WI38 (cell line): ENCODE measurements around the gene DUSP1.

Experiments
- H3K4me3 ChIP-seq: 2 replicates; pipeline ENCODE4 v1.5.1; 2011; ENCODE audit warnings: low read depth, mild to moderate bottlenecking, control low read depth, low read length
- CTCF ChIP-seq: IDR thresholded peaks from 2 replicates; pipeline ENCODE4 v1.5.1; 2012; ENCODE audit warnings: low read depth, mild to moderate bottlenecking, control low read depth, low read length

The DUSP1 gene

GRCh38 chr5:172729588-172729987, 41.4 kb downstream of the DUSP1 start:
- no peak overlapping the region for H3K4me3 ChIP-seq
- TF ChIP-seq CTCF, result no peak

- no peak for TF ChIP-seq CTCF
- no peak overlapping the region for H3K4me3 ChIP-seq
These were observed 42.3 kb downstream of the DUSP1 start for GRCh38 chr5:172728481-172729241.

GRCh38 chr5:172727551-172727950, 43.4 kb downstream of the DUSP1 start:
- no peak for TF ChIP-seq CTCF
- no peak overlapping the region for H3K4me3 ChIP-seq

DNA sequence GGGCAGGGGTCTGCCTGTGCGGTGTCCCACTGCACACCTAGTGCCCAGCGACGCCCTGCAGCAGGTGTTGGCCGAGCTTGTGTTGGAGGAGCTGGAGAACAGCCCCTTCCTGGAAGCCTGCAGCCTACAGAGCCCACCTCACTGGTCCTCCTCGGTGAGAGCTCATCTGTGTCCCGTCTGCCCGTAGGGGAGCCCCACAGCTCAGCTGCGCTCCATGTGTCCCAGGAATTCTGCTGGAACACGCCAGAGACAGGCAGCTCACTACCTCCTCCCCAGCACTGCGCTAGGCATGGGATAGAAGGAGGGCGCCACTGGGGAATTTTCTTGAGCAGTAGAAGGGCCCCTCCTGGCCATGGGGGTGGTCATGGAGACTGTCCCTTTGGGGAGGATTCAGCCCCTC, 44.0 kb downstream of the DUSP1 start:
- H3K4me3 ChIP-seq, result no peak overlapping the region
- no peak for TF ChIP-seq CTCF

- no peak for TF ChIP-seq CTCF
- H3K4me3 ChIP-seq, result no peak overlapping the region
These were observed 45.2 kb downstream of the DUSP1 start for GRCh38 chr5:172725785-172726184.

GRCh38 chr5:172725273-172725672, 45.7 kb downstream of the DUSP1 start:
- TF ChIP-seq CTCF, result no peak
- H3K4me3 ChIP-seq, result no peak overlapping the region

DNA sequence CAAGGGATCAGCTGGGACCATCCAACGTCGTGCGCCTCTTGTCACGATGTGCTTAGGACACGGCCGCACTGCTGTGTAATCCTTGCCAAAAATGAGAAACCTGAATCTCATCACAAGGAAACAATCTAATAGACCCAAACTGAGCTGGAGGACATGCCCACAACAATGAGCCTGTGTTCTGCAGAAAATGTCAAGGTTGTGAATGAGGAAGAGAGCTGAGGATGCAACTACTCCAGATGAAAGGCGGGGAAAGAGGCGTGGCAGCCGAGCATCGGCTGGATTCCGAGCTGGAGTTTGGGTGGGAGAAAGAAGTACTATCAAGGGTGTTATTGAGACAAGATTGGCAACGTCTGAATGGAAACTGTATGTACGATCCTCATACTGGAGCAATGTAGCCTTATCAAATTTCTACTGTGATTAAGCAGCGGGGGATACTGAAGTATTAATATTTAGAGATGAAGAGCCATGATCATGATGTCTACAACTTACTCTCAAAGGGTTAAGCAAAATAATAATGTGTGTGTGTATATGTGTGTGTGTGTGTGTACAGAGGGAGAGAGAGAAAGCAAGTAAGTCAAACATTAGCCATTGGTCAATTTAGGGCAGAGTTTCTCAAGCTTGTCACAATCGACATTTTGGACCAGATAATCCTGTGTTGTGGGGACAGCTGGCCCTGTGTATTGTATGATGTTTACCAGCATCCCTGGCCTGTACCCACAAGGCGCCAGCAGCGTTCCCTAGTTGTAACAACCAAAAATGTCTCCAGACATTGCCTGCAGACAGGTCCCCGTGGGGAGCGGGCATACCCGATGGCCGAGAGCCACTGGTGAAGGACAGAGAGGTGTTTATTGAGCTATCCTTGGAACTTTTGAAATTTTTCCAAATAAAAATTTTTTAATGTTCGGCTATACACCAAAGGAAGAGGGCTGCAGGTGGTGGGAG, 46.5 kb downstream of the DUSP1 start:
- TF ChIP-seq CTCF, result no peak
- no peak overlapping the region for H3K4me3 ChIP-seq
